Measurements from ENCODE around the gene PDCD5.

DNA sequence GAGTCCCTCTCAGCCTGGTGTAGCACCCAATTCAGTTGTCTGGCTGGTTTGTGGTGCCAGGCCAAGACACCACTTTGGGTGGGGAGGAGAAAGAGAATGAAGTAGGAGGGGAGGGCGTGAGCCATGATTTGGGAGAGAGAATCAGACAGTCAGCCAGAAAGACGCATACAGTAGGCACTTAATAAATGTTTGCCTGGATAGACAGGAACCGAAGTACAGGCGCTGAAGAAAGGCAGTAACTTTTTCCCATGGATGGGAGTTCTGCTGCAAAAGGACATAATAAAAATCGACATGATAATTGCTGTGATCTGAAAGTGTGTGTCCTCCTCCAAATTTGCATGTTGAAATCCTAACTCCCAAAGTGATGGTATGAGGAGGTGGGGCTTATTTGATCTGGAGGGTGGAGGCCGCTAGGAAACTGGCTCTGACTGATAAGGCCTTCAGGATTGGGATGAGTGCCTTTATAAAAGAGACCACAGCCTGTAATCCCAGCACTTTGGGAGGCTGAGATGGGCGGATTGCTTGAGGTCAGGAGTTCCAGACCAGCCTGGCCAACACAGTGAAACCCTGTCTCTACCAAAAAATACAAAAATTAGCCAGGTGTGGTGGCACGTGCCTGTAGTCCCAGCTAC, 38.4 kb upstream of the PDCD5 start:
- TF ChIP-seq, protein P1, sequence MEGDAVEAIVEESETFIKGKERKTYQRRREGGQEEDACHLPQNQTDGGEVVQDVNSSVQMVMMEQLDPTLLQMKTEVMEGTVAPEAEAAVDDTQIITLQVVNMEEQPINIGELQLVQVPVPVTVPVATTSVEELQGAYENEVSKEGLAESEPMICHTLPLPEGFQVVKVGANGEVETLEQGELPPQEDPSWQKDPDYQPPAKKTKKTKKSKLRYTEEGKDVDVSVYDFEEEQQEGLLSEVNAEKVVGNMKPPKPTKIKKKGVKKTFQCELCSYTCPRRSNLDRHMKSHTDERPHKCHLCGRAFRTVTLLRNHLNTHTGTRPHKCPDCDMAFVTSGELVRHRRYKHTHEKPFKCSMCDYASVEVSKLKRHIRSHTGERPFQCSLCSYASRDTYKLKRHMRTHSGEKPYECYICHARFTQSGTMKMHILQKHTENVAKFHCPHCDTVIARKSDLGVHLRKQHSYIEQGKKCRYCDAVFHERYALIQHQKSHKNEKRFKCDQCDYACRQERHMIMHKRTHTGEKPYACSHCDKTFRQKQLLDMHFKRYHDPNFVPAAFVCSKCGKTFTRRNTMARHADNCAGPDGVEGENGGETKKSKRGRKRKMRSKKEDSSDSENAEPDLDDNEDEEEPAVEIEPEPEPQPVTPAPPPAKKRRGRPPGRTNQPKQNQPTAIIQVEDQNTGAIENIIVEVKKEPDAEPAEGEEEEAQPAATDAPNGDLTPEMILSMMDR (IDR thresholded peaks at IDR 0.05), result no peak
- TF ChIP-seq POLR2A (IDR thresholded peaks at IDR 0.05), result no peak
- TF ChIP-seq EP300 (IDR thresholded peaks at IDR 0.05), result no peak

All from tibial nerve (tissue), 4 donors.